HG03342 (cell line): ENCODE measurements around the gene PHF13.
"Not testable (repeated sequence)": the region's sequence is repeated elsewhere in the genome, so short reads cannot be mapped to it uniquely, and the experiment has no call there.

Experiments used
- ATAC-seq: cut with Tn5 transposase; IDR thresholded peaks from one replicate; pipeline ENCODE4 v1.9.1; 2021; ENCODE audit warnings: mild to moderate bottlenecking, moderate library complexity; ENCODE audit not compliant: unreplicated experiment

PHF13 gene

GRCh38 chr1:6653436-6654290 is 40.1 kb downstream of the PHF13 start:
- no peak for ATAC-seq

- ATAC-seq = no peak
Observed at GRCh38 chr1:6657138-6657537, 43.6 kb downstream of the PHF13 start.

GRCh38 chr1:6658359-6659060 is 45.0 kb downstream of the PHF13 start:
- no peak for ATAC-seq

- ATAC-seq = no peak
Observed at GRCh38 chr1:6660415-6661049, 47.0 kb downstream of the PHF13 start.

GRCh38 chr1:6662468-6662867 is 48.9 kb downstream of the PHF13 start:
- not testable (repeated sequence) for ATAC-seq

- ATAC-seq = no peak
Observed at GRCh38 chr1:6666696-6667095, 53.2 kb downstream of the PHF13 start.

- no peak for ATAC-seq
Observed at GRCh38 chr1:6667139-6667538, 53.6 kb downstream of the PHF13 start.

- no peak for ATAC-seq
Observed at GRCh38 chr1:6668503-6668902, 55.0 kb downstream of the PHF13 start.

- no peak for ATAC-seq
Observed at GRCh38 chr1:6672558-6672957, 59.0 kb downstream of the PHF13 start.
